HEK293 (cell line): ENCODE measurements around the gene TANGO2.

ENCODE experiments used
- SCRT1 ChIP-seq: fragments of 450-650 bp; formaldehyde crosslinking; IDR thresholded peaks from 2 replicates; pipeline ENCODE4 v1.5.1; 2016; ENCODE audit warnings: missing biosample characterization, missing genetic modification characterization, borderline replicate concordance
- ZNF274 ChIP-seq, 2 experiments: fragments of 200-500 bp in 1 of 2; fragments of 450-650 bp in 1 of 2; sonication (Bioruptor generic) in 1 of 2; formaldehyde crosslinking in 1 of 2; IDR thresholded peaks; 2 replicates each; pipeline versions ENCODE4 v1.5.1 to v1.6.1; 2014 to 2016; ENCODE audit warnings: borderline replicate concordance in 1 of 2, inconsistent platforms in 1 of 2, low read length in 1 of 2, missing biosample characterization in 1 of 2, missing genetic modification characterization in 1 of 2
- ZNF311 ChIP-seq: fragments of 450-650 bp; formaldehyde crosslinking; IDR thresholded peaks from 2 replicates; pipeline ENCODE4 v1.5.1; 2017; ENCODE audit warnings: missing biosample characterization, missing genetic modification characterization, borderline replicate concordance
- ZNF510 ChIP-seq: fragments of 450-650 bp; formaldehyde crosslinking; IDR thresholded peaks from 2 replicates; pipeline ENCODE4 v1.5.1; 2018; ENCODE audit warnings: mild to moderate bottlenecking, missing genetic modification characterization, missing biosample characterization; ENCODE audit not compliant: insufficient replicate concordance
- TF ChIP-seq, protein P1 (sequence below): fragments of 450-650 bp; formaldehyde crosslinking; IDR thresholded peaks from 2 replicates; pipeline ENCODE4 v1.5.1; 2016; ENCODE audit warnings: missing biosample characterization, missing genetic modification characterization
- TF ChIP-seq, protein P2 (sequence below): fragments of 450-650 bp; formaldehyde crosslinking; IDR thresholded peaks from 2 replicates; pipeline ENCODE4 v1.5.1; 2016; ENCODE audit warnings: missing biosample characterization, missing genetic modification characterization

DNA sequence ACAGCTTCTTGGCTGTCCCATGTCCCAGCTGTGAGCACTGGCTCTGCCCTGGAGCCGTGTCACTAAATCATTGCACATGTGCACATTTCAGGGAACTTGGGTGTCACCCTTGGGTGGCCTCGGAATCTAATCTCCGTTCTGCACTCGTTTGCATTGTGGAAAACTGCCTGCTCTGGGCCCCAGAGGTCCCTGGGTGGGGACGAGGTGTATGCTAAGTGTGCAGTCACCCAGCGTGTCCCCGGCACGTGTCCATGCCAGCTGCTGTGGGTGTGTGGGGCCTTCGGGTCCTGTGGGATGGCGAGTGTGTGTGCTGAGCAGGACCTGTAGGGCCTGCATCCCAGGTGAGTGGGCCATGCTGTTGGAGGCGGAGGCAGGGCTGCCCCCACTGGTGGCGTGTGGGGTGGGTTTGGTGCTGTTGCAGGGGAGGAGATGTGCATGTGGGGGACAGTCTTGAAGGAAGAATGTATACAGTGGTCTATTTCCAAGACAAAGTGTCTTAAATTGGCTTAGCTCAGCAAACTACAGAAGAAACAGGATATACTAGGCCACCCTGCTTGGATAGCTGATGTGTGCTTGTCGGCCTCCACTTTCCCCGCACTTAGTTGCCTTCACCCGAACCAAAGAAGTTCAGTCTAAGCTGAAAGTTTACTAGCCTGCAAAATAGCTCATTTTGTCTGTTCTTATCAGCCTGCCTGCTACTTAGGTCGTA, 14.6 kb downstream of the TANGO2 start:
- no peak for TF ChIP-seq SCRT1 (tag by site-specific recombination)
- no peak for TF ChIP-seq ZNF510 (tag by site-specific recombination)
- TF ChIP-seq, protein P1, sequence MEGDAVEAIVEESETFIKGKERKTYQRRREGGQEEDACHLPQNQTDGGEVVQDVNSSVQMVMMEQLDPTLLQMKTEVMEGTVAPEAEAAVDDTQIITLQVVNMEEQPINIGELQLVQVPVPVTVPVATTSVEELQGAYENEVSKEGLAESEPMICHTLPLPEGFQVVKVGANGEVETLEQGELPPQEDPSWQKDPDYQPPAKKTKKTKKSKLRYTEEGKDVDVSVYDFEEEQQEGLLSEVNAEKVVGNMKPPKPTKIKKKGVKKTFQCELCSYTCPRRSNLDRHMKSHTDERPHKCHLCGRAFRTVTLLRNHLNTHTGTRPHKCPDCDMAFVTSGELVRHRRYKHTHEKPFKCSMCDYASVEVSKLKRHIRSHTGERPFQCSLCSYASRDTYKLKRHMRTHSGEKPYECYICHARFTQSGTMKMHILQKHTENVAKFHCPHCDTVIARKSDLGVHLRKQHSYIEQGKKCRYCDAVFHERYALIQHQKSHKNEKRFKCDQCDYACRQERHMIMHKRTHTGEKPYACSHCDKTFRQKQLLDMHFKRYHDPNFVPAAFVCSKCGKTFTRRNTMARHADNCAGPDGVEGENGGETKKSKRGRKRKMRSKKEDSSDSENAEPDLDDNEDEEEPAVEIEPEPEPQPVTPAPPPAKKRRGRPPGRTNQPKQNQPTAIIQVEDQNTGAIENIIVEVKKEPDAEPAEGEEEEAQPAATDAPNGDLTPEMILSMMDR (tag by site-specific recombination), result no peak
- TF ChIP-seq, protein P2, sequence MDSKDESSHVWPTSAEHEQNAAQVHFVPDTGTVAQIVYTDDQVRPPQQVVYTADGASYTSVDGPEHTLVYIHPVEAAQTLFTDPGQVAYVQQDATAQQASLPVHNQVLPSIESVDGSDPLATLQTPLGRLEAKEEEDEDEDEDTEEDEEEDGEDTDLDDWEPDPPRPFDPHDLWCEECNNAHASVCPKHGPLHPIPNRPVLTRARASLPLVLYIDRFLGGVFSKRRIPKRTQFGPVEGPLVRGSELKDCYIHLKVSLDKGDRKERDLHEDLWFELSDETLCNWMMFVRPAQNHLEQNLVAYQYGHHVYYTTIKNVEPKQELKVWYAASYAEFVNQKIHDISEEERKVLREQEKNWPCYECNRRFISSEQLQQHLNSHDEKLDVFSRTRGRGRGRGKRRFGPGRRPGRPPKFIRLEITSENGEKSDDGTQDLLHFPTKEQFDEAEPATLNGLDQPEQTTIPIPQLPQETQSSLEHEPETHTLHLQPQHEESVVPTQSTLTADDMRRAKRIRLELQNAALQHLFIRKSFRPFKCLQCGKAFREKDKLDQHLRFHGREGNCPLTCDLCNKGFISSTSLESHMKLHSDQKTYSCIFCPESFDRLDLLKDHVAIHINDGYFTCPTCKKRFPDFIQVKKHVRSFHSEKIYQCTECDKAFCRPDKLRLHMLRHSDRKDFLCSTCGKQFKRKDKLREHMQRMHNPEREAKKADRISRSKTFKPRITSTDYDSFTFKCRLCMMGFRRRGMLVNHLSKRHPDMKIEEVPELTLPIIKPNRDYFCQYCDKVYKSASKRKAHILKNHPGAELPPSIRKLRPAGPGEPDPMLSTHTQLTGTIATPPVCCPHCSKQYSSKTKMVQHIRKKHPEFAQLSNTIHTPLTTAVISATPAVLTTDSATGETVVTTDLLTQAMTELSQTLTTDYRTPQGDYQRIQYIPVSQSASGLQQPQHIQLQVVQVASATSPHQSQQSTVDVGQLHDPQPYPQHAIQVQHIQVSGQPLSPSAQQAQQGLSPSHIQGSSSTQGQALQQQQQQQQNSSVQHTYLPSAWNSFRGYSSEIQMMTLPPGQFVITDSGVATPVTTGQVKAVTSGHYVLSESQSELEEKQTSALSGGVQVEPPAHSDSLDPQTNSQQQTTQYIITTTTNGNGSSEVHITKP (tag by site-specific recombination), result no peak
- TF ChIP-seq ZNF274 (IDR thresholded peaks at IDR 0.05; ENCODE audit: low read length), result no peak
- no peak for TF ChIP-seq ZNF274 (tag by site-specific recombination; IDR thresholded peaks at IDR 0.05; ENCODE audit: borderline replicate concordance)
- TF ChIP-seq ZNF311 (tag by site-specific recombination), result no peak
